Loucy (cell line): ENCODE data around the gene WTAP.
"Not testable (repeated sequence)": the region's sequence is repeated elsewhere in the genome, so short reads cannot be mapped to it uniquely, and the experiment has no call there.

Source experiments
- H2AFZ ChIP-seq: fragments of 200-600 bp; sonication (generic); 2 replicates; pipeline ENCODE4 v1.6.0; 2016; ENCODE audit warnings: antibody characterized with exemption, mild to moderate bottlenecking, low read length, moderate library complexity
- H3F3A ChIP-seq: fragments of 200-600 bp; 2 replicates; pipeline ENCODE4 v1.6.0; 2016; ENCODE audit warnings: antibody characterized with exemption, low read depth, mild to moderate bottlenecking
- H3K27me3 ChIP-seq: fragments of 200-600 bp; sonication (generic); 2 replicates; pipeline ENCODE4 v1.6.1; 2014; ENCODE audit warnings: low read length, mild to moderate bottlenecking; ENCODE audit not compliant: insufficient read depth, poor library complexity, severe bottlenecking
- H3K36me3 ChIP-seq: fragments of 200-600 bp; sonication (generic); 2 replicates; pipeline ENCODE4 v1.6.1; 2016; ENCODE audit warnings: low read length; ENCODE audit not compliant: insufficient read depth
- H3K4me1 ChIP-seq: fragments of 200-600 bp; sonication (generic); 2 replicates; pipeline ENCODE4 v1.5.1; 2014; ENCODE audit warnings: low read length, mild to moderate bottlenecking; ENCODE audit not compliant: insufficient read depth, poor library complexity, severe bottlenecking
- H3K4me2 ChIP-seq: fragments of 200-600 bp; sonication (generic); 2 replicates; pipeline ENCODE4 v1.6.0; 2014; ENCODE audit warnings: antibody characterized with exemption, low read length, low read depth, mild to moderate bottlenecking; ENCODE audit not compliant: poor library complexity, severe bottlenecking
- H3K4me3 ChIP-seq: fragments of 200-600 bp; sonication (generic); 2 replicates; pipeline ENCODE4 v1.5.1; 2014; ENCODE audit warnings: low read length, mild to moderate bottlenecking, mixed read lengths; ENCODE audit not compliant: poor library complexity, severe bottlenecking
- H3K79me2 ChIP-seq: fragments of 200-600 bp; sonication (generic); 2 replicates; pipeline ENCODE4 v1.6.1; 2014; ENCODE audit warnings: low read length; ENCODE audit not compliant: insufficient read depth
- H3K9ac ChIP-seq: fragments of 200-600 bp; sonication (generic); 2 replicates; pipeline ENCODE4 v1.6.0; 2014; ENCODE audit warnings: mild to moderate bottlenecking, low read depth, low read length, moderate library complexity; ENCODE audit not compliant: poor library complexity, severe bottlenecking
- H3K9me2 ChIP-seq: fragments of 200-600 bp; sonication (generic); replicated peaks from 2 replicates; pipeline ENCODE4 v1.6.1; 2016; ENCODE audit warnings: low read depth, low read length, mixed read lengths
- H3K9me3 ChIP-seq: fragments of 200-600 bp; sonication (generic); 2 replicates; pipeline ENCODE4 v1.6.1; 2014; ENCODE audit warnings: mild to moderate bottlenecking, antibody characterized with exemption, low read length, low read depth; ENCODE audit not compliant: insufficient read depth
- H4K20me1 ChIP-seq: fragments of 200-600 bp; sonication (generic); 2 replicates; pipeline ENCODE4 v1.6.0; 2014; ENCODE audit warnings: antibody characterized with exemption, low read length, mild to moderate bottlenecking; ENCODE audit not compliant: insufficient read depth, poor library complexity, severe bottlenecking
- EZH2phosphoT487 ChIP-seq: fragments of 200-600 bp; IDR thresholded peaks from 2 replicates; pipeline ENCODE4 v1.6.1; 2018; ENCODE audit warnings: antibody characterized with exemption, mild to moderate bottlenecking, moderate library complexity, borderline replicate concordance
- TF ChIP-seq, protein P1 (sequence below): fragments of 200-600 bp; sonication (generic); conservative IDR thresholded peaks from 2 replicates; pipeline ENCODE4 v1.5.1; 2014; ENCODE audit warnings: mild to moderate bottlenecking, antibody characterized with exemption, low read length

WTAP gene

DNA sequence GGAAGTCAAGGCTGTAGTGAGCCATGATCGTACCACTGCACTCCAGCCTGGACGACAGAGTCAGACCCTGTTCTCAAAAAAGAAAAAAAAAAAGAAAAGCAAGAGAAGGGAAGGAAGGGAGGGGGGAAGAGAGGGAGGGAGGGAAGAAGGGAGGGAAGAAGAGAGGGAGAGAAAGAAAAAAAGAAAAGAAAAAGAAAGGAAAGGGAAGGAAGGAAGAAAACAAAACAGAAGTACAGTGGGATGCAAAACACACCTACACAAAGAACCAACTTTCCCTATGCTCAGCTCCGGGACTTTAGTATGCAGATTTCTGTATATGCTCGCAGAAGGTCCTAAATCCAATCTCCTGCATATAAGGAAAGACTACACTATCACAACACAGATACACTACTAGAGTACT, 2.5 kb upstream of the WTAP start:
- Histone ChIP-seq H3K9me2 (no peaks in the 10 kb centered on the region), H3K36me3 (no peaks in the 10 kb centered on the region), H2AFZ (no peak overlapping the region), H3K9ac (peak overlapping the region; percentile 99), H3K4me1 (peaks cover 20% of the 10 kb centered on the region), H4K20me1 (peaks cover 21% of the 10 kb centered on the region), H3K4me2 (peak overlapping the region; percentile 97), H3F3A (0 out of 2 replicates have a peak, but pooled peaks cover 2% of the 10 kb centered on the region), H3K79me2 (peaks cover 69% of the 10 kb centered on the region), H3K4me3 (peak overlapping the region; percentile 99), H3K27me3 (no peaks in the 10 kb centered on the region), H3K9me3 (peaks cover 5% of the 10 kb centered on the region; the same call in 1 of the 2 replicates)
- TF ChIP-seq EZH2phosphoT487, result no peak
- TF ChIP-seq, protein P1, sequence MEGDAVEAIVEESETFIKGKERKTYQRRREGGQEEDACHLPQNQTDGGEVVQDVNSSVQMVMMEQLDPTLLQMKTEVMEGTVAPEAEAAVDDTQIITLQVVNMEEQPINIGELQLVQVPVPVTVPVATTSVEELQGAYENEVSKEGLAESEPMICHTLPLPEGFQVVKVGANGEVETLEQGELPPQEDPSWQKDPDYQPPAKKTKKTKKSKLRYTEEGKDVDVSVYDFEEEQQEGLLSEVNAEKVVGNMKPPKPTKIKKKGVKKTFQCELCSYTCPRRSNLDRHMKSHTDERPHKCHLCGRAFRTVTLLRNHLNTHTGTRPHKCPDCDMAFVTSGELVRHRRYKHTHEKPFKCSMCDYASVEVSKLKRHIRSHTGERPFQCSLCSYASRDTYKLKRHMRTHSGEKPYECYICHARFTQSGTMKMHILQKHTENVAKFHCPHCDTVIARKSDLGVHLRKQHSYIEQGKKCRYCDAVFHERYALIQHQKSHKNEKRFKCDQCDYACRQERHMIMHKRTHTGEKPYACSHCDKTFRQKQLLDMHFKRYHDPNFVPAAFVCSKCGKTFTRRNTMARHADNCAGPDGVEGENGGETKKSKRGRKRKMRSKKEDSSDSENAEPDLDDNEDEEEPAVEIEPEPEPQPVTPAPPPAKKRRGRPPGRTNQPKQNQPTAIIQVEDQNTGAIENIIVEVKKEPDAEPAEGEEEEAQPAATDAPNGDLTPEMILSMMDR, result no peak

DNA sequence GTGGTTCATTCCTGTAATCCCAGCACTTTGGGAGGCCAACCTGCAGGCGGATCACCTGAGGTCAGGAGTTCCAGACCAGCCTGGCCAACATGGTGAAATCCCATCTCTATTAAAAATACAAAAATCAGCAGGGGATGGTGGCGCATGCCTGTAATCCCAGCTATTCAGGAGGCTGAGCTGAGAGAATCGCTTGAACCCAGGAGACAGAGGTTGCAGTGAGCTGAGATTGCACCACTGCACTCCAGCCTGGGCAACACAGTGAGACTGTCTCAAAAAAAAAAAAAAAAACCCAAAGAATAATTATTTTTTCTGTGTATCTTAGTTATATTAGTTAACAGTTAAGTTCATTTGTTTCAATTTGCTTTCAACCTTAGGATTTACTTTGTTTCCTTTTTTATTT, 2.1 kb upstream of the WTAP start:
- Histone ChIP-seq H3K4me2 (peak overlapping the region; percentile 97), H4K20me1 (peaks cover 25% of the 10 kb centered on the region), H3K4me3 (peak overlapping the region; percentile 99), H3K79me2 (peaks cover 74% of the 10 kb centered on the region), H3K9ac (peak overlapping the region; percentile 99), H3K4me1 (peaks cover 24% of the 10 kb centered on the region)
- not testable (repeated sequence) for H3K9me3 ChIP-seq, H3K9me2 ChIP-seq, H3K27me3 ChIP-seq, H2AFZ ChIP-seq, H3F3A ChIP-seq, H3K36me3 ChIP-seq

DNA sequence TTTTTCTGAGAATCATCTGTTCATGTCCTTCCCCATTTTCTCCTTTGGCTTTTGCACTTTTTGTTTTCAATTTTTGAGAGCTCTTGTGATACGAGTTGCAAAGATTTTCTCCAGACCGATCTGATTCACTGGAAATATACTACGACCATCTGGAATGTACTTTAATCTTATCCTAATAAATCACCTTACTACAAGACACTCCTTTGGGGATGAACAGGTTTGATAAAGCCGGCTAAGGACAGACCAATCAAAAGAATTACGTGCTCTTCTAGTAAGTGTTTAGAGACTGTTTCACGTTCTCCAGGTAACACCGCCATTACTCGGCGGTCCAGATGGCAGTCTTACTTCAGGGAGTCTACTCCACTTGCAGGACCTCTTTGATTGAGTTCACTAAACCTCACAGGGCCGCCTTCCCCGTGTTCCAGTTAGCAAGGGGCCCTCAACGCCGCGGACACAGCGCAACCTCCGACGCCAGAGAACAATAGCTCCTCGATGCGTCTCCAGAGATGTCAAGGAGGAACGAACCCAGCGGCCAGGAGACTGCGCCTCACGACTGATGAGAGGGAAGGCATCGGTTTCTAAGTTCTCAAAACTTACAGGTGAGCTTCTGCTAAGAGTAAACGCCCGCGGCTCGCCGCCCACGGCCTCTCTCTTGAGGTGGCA, 920 bp upstream of the WTAP start:
- Histone ChIP-seq H3K9me3 (peaks cover 5% of the 10 kb centered on the region; the same call in 1 of the 2 replicates), H3K9me2 (no peaks in the 10 kb centered on the region), H3K9ac (peak overlapping the region; percentile 99), H2AFZ (peak overlapping the region; percentile 72), H3K4me2 (peak overlapping the region; percentile 97), H4K20me1 (peaks cover 37% of the 10 kb centered on the region), H3K27me3 (no peaks in the 10 kb centered on the region), H3K36me3 (no peaks in the 10 kb centered on the region), H3K4me3 (peak overlapping the region; percentile 99), H3K79me2 (peaks cover 86% of the 10 kb centered on the region), H3F3A (0 out of 2 replicates have a peak, but pooled peaks cover 2% of the 10 kb centered on the region), H3K4me1 (peaks cover 35% of the 10 kb centered on the region)
- no peak for TF ChIP-seq EZH2phosphoT487
- TF ChIP-seq, protein P1, result no peak
